PFSK-1 (cell line): ENCODE results near the gene STAT4.

Experiments
- FOXP2 ChIP-seq: optimal IDR thresholded peaks from 2 replicates; pipeline ENCODE3; 2011; ENCODE audit warnings: borderline replicate concordance, control low read depth, inconsistent platforms; ENCODE audit not compliant: insufficient read depth; ENCODE audit errors: extremely low read length, extremely low read depth
- POLR2AphosphoS5 ChIP-seq: IDR thresholded peaks from 2 replicates; pipeline ENCODE4 v1.6.1; 2012; ENCODE audit warnings: low read depth, mild to moderate bottlenecking, control low read depth, low read length, moderate library complexity
- SIN3A ChIP-seq: IDR thresholded peaks from 2 replicates; pipeline ENCODE4 v1.6.1; 2012; ENCODE audit warnings: mild to moderate bottlenecking, low read length, moderate library complexity, borderline replicate concordance; ENCODE audit not compliant: insufficient read depth
- TAF1 ChIP-seq: IDR thresholded peaks from 2 replicates; pipeline ENCODE4 v1.6.1; 2012; ENCODE audit warnings: low read length, control low read depth, borderline replicate concordance; ENCODE audit not compliant: insufficient read depth
- TF ChIP-seq, protein P1 (sequence below), 2 experiments: IDR thresholded peaks; 2 replicates each; pipeline versions ENCODE4 v1.6.1 to v1.8.0; 2011 to 2012; ENCODE audit warnings: low read depth in 2 of 2, low read length in 2 of 2, control low read depth in 1 of 2, inconsistent platforms in 1 of 2, mild to moderate bottlenecking in 1 of 2, moderate library complexity in 1 of 2; ENCODE audit not compliant: insufficient read depth in 1 of 2

DNA sequence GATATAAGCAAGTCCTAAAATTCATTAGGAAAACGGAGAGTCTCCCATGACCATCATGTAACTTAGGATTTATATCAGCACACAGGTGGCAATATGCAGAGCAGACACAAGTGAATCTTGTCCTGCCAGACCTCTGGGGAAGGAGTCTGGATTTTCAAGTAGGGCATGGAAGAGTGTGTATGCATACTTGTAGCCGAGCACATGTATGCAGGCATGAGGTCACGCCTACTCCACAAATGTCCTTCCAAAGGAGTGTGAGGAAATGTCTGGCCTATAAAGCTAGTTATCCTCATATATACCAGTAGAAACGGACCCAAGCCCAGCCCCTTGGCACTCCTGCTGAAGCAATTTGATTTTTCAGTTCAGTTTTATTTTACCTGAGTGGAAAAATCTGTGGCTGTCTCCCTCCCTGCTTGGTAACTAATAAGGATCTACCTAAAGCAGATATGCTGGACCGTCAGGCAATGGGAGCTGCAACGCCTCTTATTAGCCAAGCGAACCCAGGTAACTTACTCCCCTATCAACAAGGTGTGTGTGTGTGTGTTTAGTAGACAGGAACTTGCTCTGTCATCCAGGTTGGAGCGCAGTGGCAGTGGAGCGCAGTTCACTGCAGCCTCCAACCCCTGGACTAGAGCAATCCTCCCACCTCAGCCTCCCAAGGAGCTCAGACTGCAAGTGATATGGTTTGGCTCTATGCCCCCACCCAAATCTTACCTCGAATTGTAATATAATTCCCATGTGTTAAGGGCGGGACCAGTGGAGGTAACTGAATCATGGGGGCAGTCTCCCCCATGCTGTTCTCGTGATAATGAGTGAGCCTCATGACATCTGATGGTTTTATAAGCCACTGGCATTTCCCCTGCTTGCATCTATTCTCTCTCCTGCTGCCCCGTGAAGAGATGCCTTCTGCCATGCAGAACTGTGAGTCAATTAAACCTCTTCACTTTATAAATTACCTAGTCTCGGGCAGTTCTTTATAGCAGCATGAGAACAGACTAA is 139.6 kb downstream of the STAT4 start:
- TF ChIP-seq, protein P1, sequence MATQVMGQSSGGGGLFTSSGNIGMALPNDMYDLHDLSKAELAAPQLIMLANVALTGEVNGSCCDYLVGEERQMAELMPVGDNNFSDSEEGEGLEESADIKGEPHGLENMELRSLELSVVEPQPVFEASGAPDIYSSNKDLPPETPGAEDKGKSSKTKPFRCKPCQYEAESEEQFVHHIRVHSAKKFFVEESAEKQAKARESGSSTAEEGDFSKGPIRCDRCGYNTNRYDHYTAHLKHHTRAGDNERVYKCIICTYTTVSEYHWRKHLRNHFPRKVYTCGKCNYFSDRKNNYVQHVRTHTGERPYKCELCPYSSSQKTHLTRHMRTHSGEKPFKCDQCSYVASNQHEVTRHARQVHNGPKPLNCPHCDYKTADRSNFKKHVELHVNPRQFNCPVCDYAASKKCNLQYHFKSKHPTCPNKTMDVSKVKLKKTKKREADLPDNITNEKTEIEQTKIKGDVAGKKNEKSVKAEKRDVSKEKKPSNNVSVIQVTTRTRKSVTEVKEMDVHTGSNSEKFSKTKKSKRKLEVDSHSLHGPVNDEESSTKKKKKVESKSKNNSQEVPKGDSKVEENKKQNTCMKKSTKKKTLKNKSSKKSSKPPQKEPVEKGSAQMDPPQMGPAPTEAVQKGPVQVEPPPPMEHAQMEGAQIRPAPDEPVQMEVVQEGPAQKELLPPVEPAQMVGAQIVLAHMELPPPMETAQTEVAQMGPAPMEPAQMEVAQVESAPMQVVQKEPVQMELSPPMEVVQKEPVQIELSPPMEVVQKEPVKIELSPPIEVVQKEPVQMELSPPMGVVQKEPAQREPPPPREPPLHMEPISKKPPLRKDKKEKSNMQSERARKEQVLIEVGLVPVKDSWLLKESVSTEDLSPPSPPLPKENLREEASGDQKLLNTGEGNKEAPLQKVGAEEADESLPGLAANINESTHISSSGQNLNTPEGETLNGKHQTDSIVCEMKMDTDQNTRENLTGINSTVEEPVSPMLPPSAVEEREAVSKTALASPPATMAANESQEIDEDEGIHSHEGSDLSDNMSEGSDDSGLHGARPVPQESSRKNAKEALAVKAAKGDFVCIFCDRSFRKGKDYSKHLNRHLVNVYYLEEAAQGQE (IDR thresholded peaks at IDR 0.05; ENCODE audit: insufficient read depth in 1 of 2, low read depth in 2 of 2, low read length in 2 of 2), result no peak
- no peak for TF ChIP-seq SIN3A
- TF ChIP-seq POLR2AphosphoS5, result no peak
- TF ChIP-seq TAF1, result no peak
- TF ChIP-seq FOXP2, result no peak
